Neural cell (in vitro differentiated cells): ENCODE results near the gene LRRC8D. TPM values are rescaled to one million over a fixed set of nuclear protein-coding genes. Genes with fewer than 3 reads are reported as not detected.

Experiments
- H2AFZ ChIP-seq: fragments of 200-600, 300-800 bp; sonication (generic), shearing (Covaris generic); 2 replicates; pipeline ENCODE4 v1.6.0; 2014; ENCODE audit warnings: low read depth, mild to moderate bottlenecking, antibody characterized with exemption, low read length, moderate library complexity
- H3F3A ChIP-seq: fragments of 200-600 bp; shearing (Covaris generic); 2 replicates; pipeline ENCODE4 v1.6.1; 2016; ENCODE audit warnings: mild to moderate bottlenecking, moderate library complexity, mixed read lengths, antibody characterized with exemption, low read length; ENCODE audit not compliant: insufficient read depth, poor library complexity, severe bottlenecking
- H3K27ac ChIP-seq: fragments of 200-600, 300-800 bp; sonication (generic), shearing (Covaris generic); 2 replicates; pipeline ENCODE4 v1.5.1; 2014; ENCODE audit warnings: mild to moderate bottlenecking, low read length, moderate library complexity
- H3K27me3 ChIP-seq: fragments of 300-800, 200-600 bp; sonication (generic), shearing (Covaris generic); 2 replicates; pipeline ENCODE4 v1.6.0; 2014; ENCODE audit warnings: mild to moderate bottlenecking, low read depth, low read length, moderate library complexity; ENCODE audit not compliant: insufficient read depth
- H3K36me3 ChIP-seq: fragments of 300-800, 200-600 bp; sonication (generic), shearing (Covaris generic); 2 replicates; pipeline ENCODE4 v1.5.1; 2014; ENCODE audit warnings: mild to moderate bottlenecking, antibody characterized with exemption, low read length, moderate library complexity; ENCODE audit not compliant: insufficient read depth
- H3K4me2 ChIP-seq: fragments of 300-800, 200-600 bp; sonication (generic), shearing (Covaris generic); 2 replicates; pipeline ENCODE4 v1.6.0; 2014; ENCODE audit warnings: mild to moderate bottlenecking, low read length
- H3K4me3 ChIP-seq: fragments of 300-800, 200-600 bp; sonication (generic), shearing (Covaris generic); 2 replicates; pipeline ENCODE4 v1.5.1; 2014; ENCODE audit warnings: mild to moderate bottlenecking, low read length, moderate library complexity
- H3K79me2 ChIP-seq: fragments of 200-600 bp; shearing (Covaris generic); replicated peaks from 2 replicates; pipeline ENCODE4 v1.6.0; 2014; ENCODE audit warnings: mild to moderate bottlenecking, low read length, moderate library complexity; ENCODE audit not compliant: insufficient read depth
- H3K9ac ChIP-seq: fragments of 300-800, 200-600 bp; sonication (generic), shearing (Covaris generic); 2 replicates; pipeline ENCODE4 v1.6.1; 2016; ENCODE audit warnings: mild to moderate bottlenecking, low read length, mixed read lengths
- H3K9me2 ChIP-seq: fragments of 200-600 bp; shearing (Covaris generic); 2 replicates; pipeline ENCODE4 v1.6.1; 2016; ENCODE audit warnings: mild to moderate bottlenecking, low read length, mixed read lengths; ENCODE audit not compliant: insufficient read depth
- H3K9me3 ChIP-seq: fragments of 200-600, 300-800 bp; sonication (generic), shearing (Covaris generic); 2 replicates; pipeline ENCODE4 v1.6.1; 2016; ENCODE audit warnings: mild to moderate bottlenecking, mixed run types, low read length, moderate library complexity, mixed read lengths
- H4K20me1 ChIP-seq: fragments of 200-600 bp; shearing (Covaris generic); 2 replicates; pipeline ENCODE4 v1.6.1; 2016; ENCODE audit warnings: mild to moderate bottlenecking, mixed run types; ENCODE audit not compliant: insufficient read depth
- EP300 ChIP-seq: fragments of 450-650 bp; conservative IDR thresholded peaks from 2 replicates; pipeline ENCODE4 v1.6.1; 2014; ENCODE audit warnings: antibody characterized with exemption, mild to moderate bottlenecking, moderate library complexity; ENCODE audit not compliant: poor library complexity, severe bottlenecking
- EZH2 ChIP-seq: fragments of 200-600, 300-800 bp; shearing (Covaris generic), sonication (generic); IDR thresholded peaks from 2 replicates; pipeline ENCODE4 v1.6.1; 2014; ENCODE audit warnings: antibody characterized with exemption, low read length, borderline replicate concordance, mild to moderate bottlenecking; ENCODE audit not compliant: insufficient read depth, poor library complexity, severe bottlenecking
- MXI1 ChIP-seq: fragments of 450-650 bp; conservative IDR thresholded peaks from 2 replicates; pipeline ENCODE4 v1.6.1; 2014; ENCODE audit warnings: antibody characterized with exemption, mild to moderate bottlenecking; ENCODE audit not compliant: poor library complexity, severe bottlenecking
- POLR2AphosphoS5 ChIP-seq: IDR thresholded peaks from 2 replicates; pipeline ENCODE4 v1.6.1; 2012
- RAD21 ChIP-seq: fragments of 450-650 bp; conservative IDR thresholded peaks from 2 replicates; pipeline ENCODE4 v1.6.1; 2014; ENCODE audit warnings: antibody characterized with exemption, mild to moderate bottlenecking, moderate library complexity
- SMC3 ChIP-seq: fragments of 450-650 bp; conservative IDR thresholded peaks from 2 replicates; pipeline ENCODE4 v1.6.1; 2014; ENCODE audit warnings: antibody characterized with exemption, mild to moderate bottlenecking, moderate library complexity; ENCODE audit not compliant: poor library complexity
- TAF1 ChIP-seq: IDR thresholded peaks from 2 replicates; pipeline ENCODE4 v1.6.1; 2012; ENCODE audit warnings: low read depth
- polyA plus RNA-seq: library from polyadenylated mRNA; depleted of rRNA; stranded (reverse); fragments of >200 nt; gene quantifications from 2 replicates; pipeline ENCODE4 v1.2.3, GENCODE V29; 2014
- TF ChIP-seq, protein P1 (sequence below): IDR thresholded peaks from 2 replicates; pipeline ENCODE4 v1.6.1; 2012; ENCODE audit warnings: borderline replicate concordance
- TF ChIP-seq, protein P2 (sequence below): fragments of 450-650 bp; IDR thresholded peaks from 2 replicates; pipeline ENCODE4 v1.5.1; 2014; ENCODE audit warnings: antibody characterized with exemption, mild to moderate bottlenecking, moderate library complexity; ENCODE audit not compliant: poor library complexity, severe bottlenecking

The LRRC8D gene
- polyA plus RNA-seq, 1 donor from 2014 or later: 43.7 TPM

DNA sequence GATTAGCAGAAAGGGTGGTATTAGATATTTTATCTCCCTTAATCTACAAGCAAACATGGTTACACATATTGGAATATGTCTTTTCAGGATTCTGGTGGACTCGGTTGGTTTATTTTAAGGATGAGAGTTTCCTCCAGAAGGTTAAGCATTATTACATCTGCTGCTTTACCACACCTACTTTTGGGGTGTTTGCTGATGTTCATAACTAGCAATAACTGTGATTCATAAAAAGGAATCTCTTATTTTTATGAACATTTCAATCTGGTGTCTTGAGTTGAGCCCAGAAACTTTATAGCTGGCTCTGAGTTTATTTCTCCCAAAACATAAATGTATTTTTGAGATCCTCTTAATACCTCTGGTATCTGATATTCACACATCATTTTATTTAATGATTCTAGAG, 82.7 kb downstream of the LRRC8D start:
- Histone ChIP-seq H3K9me3 (no peaks in the 10 kb centered on the region), H3K4me3 (no peak overlapping the region), H3K4me2 (no peak overlapping the region)

DNA sequence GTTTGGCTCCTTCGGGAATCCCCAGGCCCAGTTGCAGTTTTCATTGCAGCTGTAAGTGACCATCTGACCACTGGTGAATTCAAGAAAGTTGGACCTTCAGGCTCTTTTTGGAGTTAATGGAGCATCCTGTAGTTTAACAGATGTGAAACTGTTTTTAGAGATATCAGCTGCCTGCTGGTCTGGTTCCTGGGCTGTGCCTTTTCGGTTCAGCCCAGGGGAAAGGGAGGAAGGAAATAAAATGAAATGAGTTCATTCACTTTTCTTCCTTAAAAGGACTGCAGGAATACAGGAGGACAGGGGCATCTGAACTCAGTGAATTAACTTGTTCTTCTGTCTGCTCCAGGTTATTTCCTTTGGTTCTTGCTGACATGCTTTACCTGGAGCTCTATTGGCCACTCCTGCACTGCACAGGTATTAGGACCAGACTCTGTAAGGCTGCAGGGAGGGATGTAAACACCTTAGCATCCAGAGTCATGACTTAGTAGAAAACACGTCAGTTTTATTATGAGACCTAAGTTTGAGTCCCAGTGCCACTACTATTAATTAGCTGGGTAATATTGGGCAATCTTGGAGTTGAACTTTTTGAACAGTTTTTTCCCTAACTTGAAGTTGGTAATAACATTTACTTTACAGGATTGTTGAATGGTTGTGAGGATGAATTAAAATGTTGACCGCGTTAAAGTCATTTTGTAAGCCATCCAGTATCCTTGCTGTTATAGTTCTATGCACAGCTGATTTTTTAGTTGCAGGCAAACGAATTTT, 83.6 kb downstream of the LRRC8D start:
- Histone ChIP-seq H3K36me3 (no peaks in the 10 kb centered on the region), H3K27ac (no peak overlapping the region), H3K4me2 (no peak overlapping the region), H3K9me2 (no peaks in the 10 kb centered on the region), H3K4me3 (no peak overlapping the region), H3K9me3 (no peaks in the 10 kb centered on the region), H4K20me1 (peaks cover 7% of the 10 kb centered on the region), H3K9ac (no peak overlapping the region), H3F3A (no peaks in the 10 kb centered on the region), H2AFZ (no peak overlapping the region), H3K27me3 (no peaks in the 10 kb centered on the region), H3K79me2 (peaks cover 4% of the 10 kb centered on the region)
- TF ChIP-seq SMC3 (no peak), POLR2AphosphoS5 (no peak), MXI1 (no peak), RAD21 (no peak), EZH2 (no peak), TAF1 (no peak), EP300 (no peak)
- TF ChIP-seq, protein P1, sequence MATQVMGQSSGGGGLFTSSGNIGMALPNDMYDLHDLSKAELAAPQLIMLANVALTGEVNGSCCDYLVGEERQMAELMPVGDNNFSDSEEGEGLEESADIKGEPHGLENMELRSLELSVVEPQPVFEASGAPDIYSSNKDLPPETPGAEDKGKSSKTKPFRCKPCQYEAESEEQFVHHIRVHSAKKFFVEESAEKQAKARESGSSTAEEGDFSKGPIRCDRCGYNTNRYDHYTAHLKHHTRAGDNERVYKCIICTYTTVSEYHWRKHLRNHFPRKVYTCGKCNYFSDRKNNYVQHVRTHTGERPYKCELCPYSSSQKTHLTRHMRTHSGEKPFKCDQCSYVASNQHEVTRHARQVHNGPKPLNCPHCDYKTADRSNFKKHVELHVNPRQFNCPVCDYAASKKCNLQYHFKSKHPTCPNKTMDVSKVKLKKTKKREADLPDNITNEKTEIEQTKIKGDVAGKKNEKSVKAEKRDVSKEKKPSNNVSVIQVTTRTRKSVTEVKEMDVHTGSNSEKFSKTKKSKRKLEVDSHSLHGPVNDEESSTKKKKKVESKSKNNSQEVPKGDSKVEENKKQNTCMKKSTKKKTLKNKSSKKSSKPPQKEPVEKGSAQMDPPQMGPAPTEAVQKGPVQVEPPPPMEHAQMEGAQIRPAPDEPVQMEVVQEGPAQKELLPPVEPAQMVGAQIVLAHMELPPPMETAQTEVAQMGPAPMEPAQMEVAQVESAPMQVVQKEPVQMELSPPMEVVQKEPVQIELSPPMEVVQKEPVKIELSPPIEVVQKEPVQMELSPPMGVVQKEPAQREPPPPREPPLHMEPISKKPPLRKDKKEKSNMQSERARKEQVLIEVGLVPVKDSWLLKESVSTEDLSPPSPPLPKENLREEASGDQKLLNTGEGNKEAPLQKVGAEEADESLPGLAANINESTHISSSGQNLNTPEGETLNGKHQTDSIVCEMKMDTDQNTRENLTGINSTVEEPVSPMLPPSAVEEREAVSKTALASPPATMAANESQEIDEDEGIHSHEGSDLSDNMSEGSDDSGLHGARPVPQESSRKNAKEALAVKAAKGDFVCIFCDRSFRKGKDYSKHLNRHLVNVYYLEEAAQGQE: no peak
- TF ChIP-seq, protein P2, sequence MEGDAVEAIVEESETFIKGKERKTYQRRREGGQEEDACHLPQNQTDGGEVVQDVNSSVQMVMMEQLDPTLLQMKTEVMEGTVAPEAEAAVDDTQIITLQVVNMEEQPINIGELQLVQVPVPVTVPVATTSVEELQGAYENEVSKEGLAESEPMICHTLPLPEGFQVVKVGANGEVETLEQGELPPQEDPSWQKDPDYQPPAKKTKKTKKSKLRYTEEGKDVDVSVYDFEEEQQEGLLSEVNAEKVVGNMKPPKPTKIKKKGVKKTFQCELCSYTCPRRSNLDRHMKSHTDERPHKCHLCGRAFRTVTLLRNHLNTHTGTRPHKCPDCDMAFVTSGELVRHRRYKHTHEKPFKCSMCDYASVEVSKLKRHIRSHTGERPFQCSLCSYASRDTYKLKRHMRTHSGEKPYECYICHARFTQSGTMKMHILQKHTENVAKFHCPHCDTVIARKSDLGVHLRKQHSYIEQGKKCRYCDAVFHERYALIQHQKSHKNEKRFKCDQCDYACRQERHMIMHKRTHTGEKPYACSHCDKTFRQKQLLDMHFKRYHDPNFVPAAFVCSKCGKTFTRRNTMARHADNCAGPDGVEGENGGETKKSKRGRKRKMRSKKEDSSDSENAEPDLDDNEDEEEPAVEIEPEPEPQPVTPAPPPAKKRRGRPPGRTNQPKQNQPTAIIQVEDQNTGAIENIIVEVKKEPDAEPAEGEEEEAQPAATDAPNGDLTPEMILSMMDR: no peak

More for the DNA sequence above, 82.7 kb downstream of the LRRC8D start:
- Histone ChIP-seq H3K9ac (no peak overlapping the region), H3K27ac (no peak overlapping the region), H3K79me2 (peaks cover 4% of the 10 kb centered on the region), H4K20me1 (peaks cover 7% of the 10 kb centered on the region), H3F3A (no peaks in the 10 kb centered on the region), H2AFZ (no peak overlapping the region), H3K9me2 (no peaks in the 10 kb centered on the region), H3K36me3 (no peaks in the 10 kb centered on the region), H3K27me3 (no peaks in the 10 kb centered on the region)
- TF ChIP-seq POLR2AphosphoS5 (no peak), RAD21 (no peak)
